IMR-90 (cell line): ENCODE results near the gene TRABD2A. TPM values are rescaled to one million over a fixed set of nuclear protein-coding genes. Genes with fewer than 3 reads are reported as not detected.

ENCODE experiments used
- ATAC-seq: fragments of 200-7000 bp; cut with Tn5 transposase; 2 replicates; pipeline ENCODE4 v1.9.1; 2020; ENCODE audit warnings: low read depth, mild to moderate bottlenecking, moderate library complexity
- BruUV-seq: library from RNA; stranded (reverse); fragments of 400-500 nt; replicated peaks from 2 replicates; lab custom pipeline; 2021; lab: Mats Ljungman, UMichigan
- CTCF ChIA-PET: fragments of 300-600 bp; formaldehyde crosslinking; extraction: SDS; loops from one replicate; lab custom pipeline; 2021; ENCODE audit warnings: antibody characterized with exemption; lab: Yijun Ruan, JAX
- POLR2A ChIA-PET: fragments of 300-600 bp; sonication (Branson Sonifier 250); formaldehyde crosslinking; loops from one replicate; lab custom pipeline; 2022; ENCODE audit warnings: antibody characterized with exemption; ENCODE audit not compliant: unreplicated experiment; lab: Charles Lee
- DNase-seq: peaks from one replicate; pipeline ENCODE4 v3.0.0; 2013
- H2AFZ ChIP-seq: replicated peaks from 2 replicates; pipeline ENCODE3; 2013; ENCODE audit warnings: low read length, mild to moderate bottlenecking; ENCODE audit not compliant: poor library complexity
- H2AK5ac ChIP-seq: 2 replicates; pipeline ENCODE4 v1.6.1; 2013; ENCODE audit warnings: low read depth, low read length, inconsistent platforms
- H2AK9ac ChIP-seq: replicated peaks from 2 replicates; pipeline ENCODE3; 2013; ENCODE audit warnings: mild to moderate bottlenecking, low read depth, low read length, moderate library complexity; ENCODE audit not compliant: poor library complexity
- H2BK120ac ChIP-seq: 2 replicates; pipeline ENCODE4 v1.6.1; 2013; ENCODE audit warnings: low read depth, low read length, inconsistent platforms
- H2BK15ac ChIP-seq: 3 replicates; pipeline ENCODE4 v1.6.1; 2013; ENCODE audit warnings: low read depth, low read length, inconsistent platforms
- H2BK20ac ChIP-seq: 2 replicates; pipeline ENCODE4 v1.6.1; 2013; ENCODE audit warnings: low read depth, mild to moderate bottlenecking, inconsistent platforms, low read length, moderate library complexity
- H2BK5ac ChIP-seq: 2 replicates; pipeline ENCODE4 v1.6.1; 2013; ENCODE audit warnings: mild to moderate bottlenecking, low read depth, low read length, inconsistent platforms; ENCODE audit not compliant: poor library complexity, severe bottlenecking
- H3K14ac ChIP-seq: replicated peaks from 2 replicates; pipeline ENCODE4 v1.6.1; 2013; ENCODE audit warnings: low read depth, low read length, inconsistent platforms
- H3K18ac ChIP-seq: 2 replicates; pipeline ENCODE4 v1.6.1; 2013; ENCODE audit warnings: low read depth, low read length, control low read depth
- H3K23ac ChIP-seq: 2 replicates; pipeline ENCODE4 v1.6.1; 2013; ENCODE audit warnings: low read depth, low read length, inconsistent platforms
- H3K27ac ChIP-seq: 2 replicates; pipeline ENCODE4 v1.5.1; 2013; ENCODE audit warnings: mild to moderate bottlenecking, control low read depth, low read length; ENCODE audit not compliant: insufficient read depth
- H3K27me3 ChIP-seq: 2 replicates; pipeline ENCODE4 v1.6.1; 2013; ENCODE audit warnings: low read length; ENCODE audit not compliant: control insufficient read depth, insufficient read depth
- H3K36me3 ChIP-seq: 2 replicates; pipeline ENCODE4 v1.6.1; 2013; ENCODE audit warnings: low read length, mixed read lengths; ENCODE audit not compliant: control insufficient read depth, insufficient read depth
- H3K4ac ChIP-seq: 2 replicates; pipeline ENCODE4 v1.6.1; 2013; ENCODE audit warnings: low read depth, low read length, inconsistent platforms
- H3K4me1 ChIP-seq: 2 replicates; pipeline ENCODE4 v1.6.1; 2013; ENCODE audit warnings: low read length, mixed read lengths; ENCODE audit not compliant: control insufficient read depth, insufficient read depth
- H3K4me2 ChIP-seq: 2 replicates; pipeline ENCODE4 v1.6.1; 2013; ENCODE audit warnings: low read depth, mild to moderate bottlenecking, control low read depth, low read length, moderate library complexity
- H3K4me3 ChIP-seq: 2 replicates; pipeline ENCODE4 v1.5.1; 2013; ENCODE audit warnings: low read depth, mild to moderate bottlenecking, control low read depth, low read length, moderate library complexity; ENCODE audit not compliant: insufficient read depth
- H3K56ac ChIP-seq: 2 replicates; pipeline ENCODE4 v1.6.1; 2013; ENCODE audit warnings: low read length, inconsistent platforms; ENCODE audit not compliant: insufficient read depth; ENCODE audit errors: extremely low read depth
- H3K79me1 ChIP-seq, 2 experiments: 2 replicates each; pipeline ENCODE4 v1.6.1; 2013; ENCODE audit warnings: low read length in 2 of 2, inconsistent platforms in 1 of 2, low read depth in 1 of 2
- H3K9ac ChIP-seq: 2 replicates; pipeline ENCODE4 v1.6.1; 2013; ENCODE audit warnings: low read depth, low read length, control low read depth
- H3K9me1 ChIP-seq: 2 replicates; pipeline ENCODE4 v1.6.1; 2013; ENCODE audit warnings: low read length, inconsistent platforms; ENCODE audit not compliant: insufficient read depth
- H3K9me3 ChIP-seq: 2 replicates; pipeline ENCODE4 v1.6.1; 2013; ENCODE audit warnings: low read length; ENCODE audit not compliant: control insufficient read depth, insufficient read depth
- H4K20me1 ChIP-seq: 2 replicates; pipeline ENCODE4 v1.6.1; 2013; ENCODE audit warnings: low read length, inconsistent platforms; ENCODE audit not compliant: insufficient read depth
- H4K5ac ChIP-seq: 2 replicates; pipeline ENCODE4 v1.6.1; 2013; ENCODE audit warnings: mild to moderate bottlenecking, low read depth, low read length, control low read depth
- H4K8ac ChIP-seq, 2 experiments: 2 replicates each; pipeline ENCODE4 v1.6.1; 2013; ENCODE audit warnings: low read depth in 2 of 2, low read length in 2 of 2, control low read depth in 1 of 2, inconsistent platforms in 1 of 2
- H4K91ac ChIP-seq: 2 replicates; pipeline ENCODE4 v1.6.1; 2013; ENCODE audit warnings: low read depth, low read length, inconsistent platforms; ENCODE audit not compliant: insufficient read depth
- BHLHE40 ChIP-seq: fragments of 150-350 bp; IDR thresholded peaks from 2 replicates; pipeline ENCODE4 v1.6.1; 2016; ENCODE audit warnings: mild to moderate bottlenecking, low read depth, low read length
- CEBPB ChIP-seq: IDR thresholded peaks from 2 replicates; pipeline ENCODE4 v1.6.1; 2012; ENCODE audit warnings: low read depth, low read length, improper control_type of control experiment
- CHD1 ChIP-seq: IDR thresholded peaks from 2 replicates; pipeline ENCODE4 v1.6.1; 2012; ENCODE audit warnings: low read depth, low read length, improper control_type of control experiment
- CTCF ChIP-seq: conservative IDR thresholded peaks from 2 replicates; pipeline ENCODE4 v1.5.1; 2012; ENCODE audit warnings: mild to moderate bottlenecking, low read depth, low read length, improper control_type of control experiment
- ELK1 ChIP-seq: fragments of 150-350 bp; IDR thresholded peaks from 2 replicates; pipeline ENCODE4 v1.6.1; 2016; ENCODE audit warnings: low read depth, mild to moderate bottlenecking, low read length, moderate library complexity, borderline replicate concordance
- FOS ChIP-seq: fragments of 150-350 bp; IDR thresholded peaks from 2 replicates; pipeline ENCODE4 v1.6.1; 2016; ENCODE audit warnings: low read depth, low read length
- MAFK ChIP-seq: IDR thresholded peaks from 2 replicates; pipeline ENCODE4 v1.6.1; 2012; ENCODE audit warnings: low read depth, low read length, improper control_type of control experiment
- MAZ ChIP-seq: IDR thresholded peaks from 2 replicates; pipeline ENCODE4 v1.6.1; 2012; ENCODE audit warnings: low read depth, mild to moderate bottlenecking, low read length, improper control_type of control experiment, moderate library complexity, borderline replicate concordance
- MXI1 ChIP-seq: IDR thresholded peaks from 2 replicates; pipeline ENCODE4 v1.6.1; 2012; ENCODE audit warnings: low read depth, mild to moderate bottlenecking, low read length, moderate library complexity, borderline replicate concordance
- NFE2L2 ChIP-seq: fragments of 150-350 bp; IDR thresholded peaks from 2 replicates; pipeline ENCODE4 v1.6.1; 2016; ENCODE audit warnings: low read depth, mild to moderate bottlenecking, low read length
- POLR2A ChIP-seq: IDR thresholded peaks from 2 replicates; pipeline ENCODE4 v1.6.1; 2012; ENCODE audit warnings: mild to moderate bottlenecking, low read depth, low read length
- RAD21 ChIP-seq: IDR thresholded peaks from 2 replicates; pipeline ENCODE4 v1.6.1; 2012; ENCODE audit warnings: low read length, improper control_type of control experiment
- RCOR1 ChIP-seq: IDR thresholded peaks from 2 replicates; pipeline ENCODE4 v1.6.1; 2012; ENCODE audit warnings: mild to moderate bottlenecking, low read length, improper control_type of control experiment; ENCODE audit not compliant: insufficient replicate concordance
- RFX5 ChIP-seq: IDR thresholded peaks from 2 replicates; pipeline ENCODE4 v1.8.0; 2012; ENCODE audit warnings: low read depth, mild to moderate bottlenecking, low read length, moderate library complexity
- SMC3 ChIP-seq: fragments of 150-350 bp; IDR thresholded peaks from 2 replicates; pipeline ENCODE4 v1.6.1; 2016; ENCODE audit warnings: low read depth, mild to moderate bottlenecking, antibody characterized with exemption, low read length, moderate library complexity
- USF2 ChIP-seq: fragments of 150-350 bp; IDR thresholded peaks from 2 replicates; pipeline ENCODE4 v1.6.1; 2017; ENCODE audit warnings: mild to moderate bottlenecking, antibody characterized with exemption, low read length, low read depth
- WGBS, 2 experiments: methylation state at CpG; one replicate each; pipeline versions ENCODE4 v1.1.5 to v1.1.7; 2013; ENCODE audit warnings: missing lambda C conversion rate in 2 of 2; ENCODE audit not compliant: insufficient read length in 1 of 2; ENCODE audit errors: extremely low coverage in 2 of 2; 5-methylcytosine and 5-hydroxymethylcytosine counted together
- dilution Hi-C: fragments of 300-500 bp; cut with HindIII; formaldehyde crosslinking; loops from one replicate; pipeline ENCODE4 v1.14.3; 2018; ENCODE audit warnings: low sequenced_read_pairs; ENCODE audit not compliant: unreplicated experiment
- in situ Hi-C: fragments of 300-500 bp; cut with MboI; formaldehyde crosslinking; loops from 3 replicates; pipeline ENCODE4 v1.14.3; 2019; ENCODE audit warnings: low sequenced_read_pairs, inconsistent platforms, mixed read lengths
- intact Hi-C: fragments of 100-400 bp; cut with micrococcal nuclease; formaldehyde crosslinking; loops from 2 replicates; pipeline ENCODE4 v1.10.0; 2022
- polyA plus RNA-seq, 3 experiments: library from polyadenylated mRNA; depleted of rRNA; stranded (reverse); fragments of >200 nt; gene quantifications; 2 replicates each; pipeline ENCODE4 v1.2.3, GENCODE V29; 2012; ENCODE audit warnings: low replicate concordance in 1 of 3
- total RNA-seq: library from RNA; depleted of rRNA; stranded (reverse); fragments of >200 nt; gene quantifications from 2 replicates; pipeline ENCODE4 v1.2.3, GENCODE V29; 2012

TRABD2A gene
- total and polyA plus RNA-seq, 2 of the 4 experiments (the other 2 are of a cell fraction): 17.6 to 20.3 TPM

GRCh38 chr2:84836215-84836614 is 44.7 kb downstream of the TRABD2A start:
- in situ Hi-C loops: no loop called here

More at GRCh38 chr2:84836215-84836614, 44.7 kb downstream of the TRABD2A start:
- no peak overlapping the region for H2AK5ac ChIP-seq
- TF ChIP-seq NFE2L2: no peak
- TF ChIP-seq CHD1: no peak
- TF ChIP-seq MAFK: no peak
- TF ChIP-seq RAD21: no peak
- no peak for TF ChIP-seq USF2
- no peak for TF ChIP-seq SMC3
- TF ChIP-seq MXI1: no peak
- no peak for TF ChIP-seq POLR2A
- no peak for TF ChIP-seq CTCF
- TF ChIP-seq FOS: no peak
- no peak for TF ChIP-seq RFX5
- TF ChIP-seq BHLHE40: no peak
- TF ChIP-seq MAZ: no peak
- no peak for TF ChIP-seq ELK1
- no peak for TF ChIP-seq CEBPB
- TF ChIP-seq RCOR1: no peak
- peaks cover 20% of the 10 kb centered on the region for H3K4me1 ChIP-seq
- peaks cover 8 to 19% of the 10 kb centered on the region in 2 experiments for H3K79me1 ChIP-seq
- dilution Hi-C loops (no loop called here), intact Hi-C loops (no loop called here)
- peaks cover 18% of the 10 kb centered on the region for H3K9me1 ChIP-seq
- POLR2A ChIA-PET: no interaction called here
- H3K56ac ChIP-seq: no peak overlapping the region
- ATAC-seq (no peak), DNase-seq (no peak)
- TSS peak; percentile 37 for BruUV-seq
- H3K14ac ChIP-seq: no peak overlapping the region
- H3K4me2 ChIP-seq: no peak overlapping the region
- no peak overlapping the region for H2AK9ac ChIP-seq
- no peak overlapping the region for H3K18ac ChIP-seq
- H3K9ac ChIP-seq: no peak overlapping the region
- CTCF ChIA-PET: no interaction called here
- no peak overlapping the region for H3K23ac ChIP-seq
- H4K91ac ChIP-seq: no peak overlapping the region
- no peaks in the 10 kb centered on the region for H3K27me3 ChIP-seq
- H4K20me1 ChIP-seq: no peaks in the 10 kb centered on the region
- H3K27ac ChIP-seq: no peak overlapping the region
- H3K36me3 ChIP-seq: peaks cover 1% of the 10 kb centered on the region
- no peak overlapping the region for H4K5ac ChIP-seq
- H2AFZ ChIP-seq: no peak overlapping the region
- no CpG with 5 or more reads among the region's 2 CpGs for WGBS, 2 experiments
- H2BK20ac ChIP-seq: no peak overlapping the region
- H2BK5ac ChIP-seq: no peak overlapping the region
- no peak overlapping the region for H3K4me3 ChIP-seq
- no peak overlapping the region for H2BK15ac ChIP-seq
- H2BK120ac ChIP-seq: no peak overlapping the region
- H4K8ac ChIP-seq: no peak overlapping the region
- no peak overlapping the region for H3K4ac ChIP-seq
- no peaks in the 10 kb centered on the region for H3K9me3 ChIP-seq
